ENCODE measurements around the gene CFAP74.
"Not testable (repeated sequence)": the region's sequence is repeated elsewhere in the genome, so short reads cannot be mapped to it uniquely, and the experiment has no call there.

Gene CFAP74

DNA sequence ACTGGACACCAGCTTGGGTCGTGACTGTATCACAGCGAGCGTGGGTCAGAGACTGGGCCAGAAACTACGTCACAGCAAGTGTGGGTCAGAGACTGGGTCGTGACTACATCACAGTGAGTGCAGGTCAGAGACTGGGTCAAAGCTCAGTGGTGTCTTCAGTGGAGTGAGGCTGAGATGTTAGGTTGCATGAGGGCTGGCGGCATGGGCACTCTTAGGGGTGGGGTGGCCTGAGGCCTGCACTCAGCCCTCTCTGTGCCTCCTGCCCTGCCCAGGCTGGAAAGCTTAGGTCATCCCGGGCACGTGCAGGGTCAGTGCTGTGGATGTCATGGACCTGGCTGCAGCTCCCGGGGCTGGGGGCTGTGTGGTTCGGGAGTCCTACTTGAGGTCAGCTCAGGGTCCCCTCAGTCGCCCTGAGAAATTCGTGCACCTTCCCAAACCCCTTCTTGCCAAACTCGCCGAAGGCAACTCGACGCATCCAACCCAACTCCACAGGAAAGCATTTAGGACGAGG, 19.0 kb downstream of the CFAP74 start:
- DNase-seq: no peak

GRCh38 chr1:1982379-1983232, 21.0 kb downstream of the CFAP74 start:
- DNase-seq: no peak

DNA sequence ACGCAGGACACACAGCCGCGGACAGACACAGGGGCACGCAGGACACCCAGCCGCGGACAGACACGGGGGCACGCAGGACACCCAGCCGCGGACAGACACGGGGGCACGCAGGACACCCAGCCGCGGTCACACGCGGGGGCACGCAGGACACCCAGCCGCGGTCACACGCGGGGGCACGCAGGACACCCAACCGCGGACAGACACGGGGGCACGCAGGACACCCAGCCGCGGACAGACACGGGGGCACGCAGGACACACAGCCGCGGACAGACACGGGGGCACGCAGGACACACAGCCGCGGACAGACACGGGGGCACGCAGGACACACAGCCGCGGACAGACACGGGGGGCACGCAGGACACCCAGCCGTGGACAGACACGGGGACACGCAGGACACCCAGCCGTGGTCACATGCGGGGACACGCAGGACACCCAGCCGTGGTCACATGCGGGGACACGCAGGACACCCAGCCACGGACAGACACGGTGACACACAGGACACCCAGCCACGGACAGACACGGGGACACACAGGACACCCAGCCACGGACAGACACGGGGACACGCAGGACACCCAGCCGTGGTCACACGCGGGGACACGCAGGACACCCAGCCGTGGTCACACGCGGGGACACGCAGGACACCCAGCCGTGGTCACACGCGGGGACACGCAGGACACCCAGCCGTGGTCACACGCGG, 21.8 kb downstream of the CFAP74 start:
- not testable (repeated sequence) for DNase-seq

DNA sequence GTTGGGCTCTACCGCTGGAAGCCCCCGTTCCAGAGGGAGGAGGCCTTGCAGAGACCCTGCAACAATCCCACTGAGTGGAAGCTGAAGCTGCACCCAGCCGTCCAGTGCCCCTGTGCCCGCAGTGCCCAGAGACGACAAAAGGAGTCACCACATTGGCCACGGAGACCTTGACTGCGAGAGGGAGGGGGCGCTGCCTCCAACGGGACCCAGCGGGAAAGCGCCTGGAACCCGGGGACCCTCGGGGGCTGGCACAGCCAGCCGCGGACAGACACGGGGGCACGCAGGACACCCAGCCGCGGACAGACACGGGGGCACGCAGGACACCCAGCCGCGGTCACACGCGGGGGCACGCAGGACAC, 22.5 kb downstream of the CFAP74 start:
- DNase-seq: no peak

- DNase-seq: no peak
These were observed 23.0 kb downstream of the CFAP74 start for GRCh38 chr1:1980467-1981141.

DNA sequence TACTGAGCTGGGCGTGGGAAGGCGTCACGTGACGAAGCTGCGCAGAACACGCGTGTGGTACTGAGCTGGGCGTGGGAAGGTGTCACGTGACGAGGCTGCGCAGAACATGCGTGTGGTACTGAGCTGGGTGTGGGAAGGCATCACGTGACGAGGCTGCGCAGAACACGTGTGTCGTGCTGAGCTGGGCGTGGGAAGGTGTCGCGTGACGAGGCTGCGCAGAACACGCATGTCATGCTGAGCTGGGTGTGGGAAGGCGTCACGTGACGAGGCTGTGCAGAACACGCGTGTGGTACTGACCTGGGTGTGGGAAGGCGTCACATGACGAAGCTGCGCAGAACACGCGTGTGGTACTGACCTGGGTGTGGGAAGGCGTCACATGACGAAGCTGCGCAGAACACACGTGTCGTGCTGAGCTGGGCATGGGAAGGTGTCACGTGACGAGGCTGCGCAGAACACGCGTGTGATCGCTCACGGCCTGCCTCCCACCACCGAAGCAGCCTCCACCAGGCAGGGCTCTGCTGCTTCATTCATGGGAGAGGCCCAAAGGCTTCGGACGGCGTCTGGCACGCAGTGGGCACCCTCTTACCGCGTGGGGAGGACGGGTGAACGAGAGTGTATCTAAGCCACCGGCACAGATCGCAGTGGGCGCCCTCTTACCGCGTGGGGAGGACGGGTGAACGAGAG, 24.0 kb downstream of the CFAP74 start:
- no peak for DNase-seq

DNA sequence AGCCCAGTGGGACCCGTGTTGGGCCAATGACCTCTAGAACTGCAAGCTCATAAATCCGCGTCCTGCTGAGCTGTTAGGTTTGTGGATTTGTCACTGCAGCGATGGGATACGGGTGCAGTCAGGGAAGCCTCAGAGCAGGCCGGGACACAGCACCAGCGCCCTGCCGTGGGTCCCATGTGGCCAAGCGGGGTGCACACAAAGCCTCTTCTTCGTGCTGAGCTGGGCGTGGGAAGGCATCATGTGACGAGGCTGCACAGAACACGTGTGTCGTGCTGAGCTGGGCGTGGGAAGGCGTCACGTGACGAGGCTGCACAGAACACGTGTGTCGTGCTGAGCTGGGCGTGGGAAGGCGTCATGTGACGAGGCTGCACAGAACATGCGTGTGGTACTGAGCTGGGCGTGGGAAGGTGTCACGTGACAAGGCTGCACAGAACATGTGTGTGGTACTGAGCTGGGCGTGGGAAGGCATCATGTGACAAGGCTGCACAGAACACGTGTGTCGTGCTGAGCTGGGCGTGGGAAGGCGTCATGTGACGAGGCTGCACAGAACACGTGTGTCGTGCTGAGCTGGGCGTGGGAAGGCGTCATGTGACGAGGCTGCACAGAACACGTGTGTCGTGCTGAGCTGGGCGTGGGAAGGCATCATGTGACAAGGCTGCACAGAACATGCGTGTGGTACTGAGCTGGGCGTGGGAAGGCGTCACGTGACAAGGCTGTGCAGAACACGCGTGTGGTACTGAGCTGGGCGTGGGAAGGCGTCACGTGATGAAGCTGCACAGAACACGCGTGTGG, 24.7 kb downstream of the CFAP74 start:
- DNase-seq: not testable (repeated sequence)

- DNase-seq: no peak
These were observed 25.5 kb downstream of the CFAP74 start for GRCh38 chr1:1978108-1978507.

GRCh38 chr1:1976031-1976430, 27.6 kb downstream of the CFAP74 start:
- DNase-seq: no peak

DNA sequence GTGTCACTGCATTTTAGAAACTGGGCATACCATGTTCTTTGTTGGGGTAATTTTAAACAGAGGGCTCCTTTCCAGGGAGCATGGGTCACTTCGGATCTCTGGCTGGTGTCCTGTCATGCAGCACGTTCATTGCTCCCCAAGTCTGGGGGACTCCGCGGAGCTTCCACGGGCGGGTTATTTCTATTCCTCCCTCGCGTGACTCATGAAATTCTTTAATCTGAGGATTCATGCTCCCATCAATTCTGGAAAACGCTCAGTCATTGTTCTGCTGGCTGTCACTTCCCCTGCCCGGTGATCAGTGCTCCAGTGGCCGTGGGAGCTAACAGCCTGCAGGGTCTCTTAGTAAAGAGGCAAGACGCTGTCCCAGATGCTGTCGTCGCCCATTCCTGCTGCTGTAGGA, 28.1 kb downstream of the CFAP74 start:
- DNase-seq: no peak

- no peak for DNase-seq
These were observed 28.8 kb downstream of the CFAP74 start for GRCh38 chr1:1974834-1975233.

DNA sequence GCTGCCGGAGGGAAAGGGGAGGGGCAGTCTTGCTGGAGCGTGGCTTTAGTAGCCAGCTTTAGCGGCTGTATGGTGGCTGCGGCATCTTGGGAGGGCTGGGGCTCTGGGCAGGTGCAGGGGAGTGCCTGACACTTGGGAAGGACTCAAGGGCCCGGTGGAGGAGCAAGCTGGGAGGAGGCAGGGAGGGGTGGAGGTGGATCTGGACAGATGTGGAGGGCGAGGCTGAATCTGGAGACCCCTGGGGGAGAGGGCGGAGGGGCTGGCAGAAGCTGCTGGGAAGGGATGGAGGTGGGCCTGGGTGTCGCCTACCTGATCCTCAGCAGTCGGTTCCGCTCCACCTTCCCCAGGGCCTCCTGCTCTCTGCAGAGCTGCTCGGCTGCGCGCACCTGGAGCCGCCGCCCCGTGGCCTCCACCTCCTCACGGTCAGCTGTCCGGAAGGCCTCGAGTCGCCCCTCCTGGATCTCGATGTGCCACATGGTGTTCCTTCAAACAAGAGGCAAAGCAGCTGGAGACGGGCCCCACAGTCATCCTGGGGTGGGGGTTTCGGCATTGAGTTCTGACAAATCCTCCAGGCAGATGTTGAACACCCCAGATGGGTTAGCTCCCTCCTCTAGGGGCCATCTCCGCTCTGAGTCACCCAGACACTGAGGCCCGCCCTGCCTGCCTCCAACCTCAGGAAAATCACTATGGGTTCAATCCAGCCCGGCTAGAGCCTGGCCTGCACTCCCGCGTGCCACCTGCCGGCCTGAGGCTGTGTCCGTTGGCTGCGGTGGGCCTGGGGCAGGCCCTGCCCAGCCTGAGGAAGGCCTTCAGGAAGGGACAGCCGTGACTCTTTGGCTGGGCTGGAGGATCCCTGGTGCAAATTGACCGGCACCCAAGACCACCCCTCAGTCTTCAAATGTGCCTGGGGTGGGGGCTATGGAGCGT, 29.6 kb downstream of the CFAP74 start:
- DNase-seq: no peak

- DNase-seq: no peak
These were observed 30.4 kb downstream of the CFAP74 start for GRCh38 chr1:1972976-1973715.

DNA sequence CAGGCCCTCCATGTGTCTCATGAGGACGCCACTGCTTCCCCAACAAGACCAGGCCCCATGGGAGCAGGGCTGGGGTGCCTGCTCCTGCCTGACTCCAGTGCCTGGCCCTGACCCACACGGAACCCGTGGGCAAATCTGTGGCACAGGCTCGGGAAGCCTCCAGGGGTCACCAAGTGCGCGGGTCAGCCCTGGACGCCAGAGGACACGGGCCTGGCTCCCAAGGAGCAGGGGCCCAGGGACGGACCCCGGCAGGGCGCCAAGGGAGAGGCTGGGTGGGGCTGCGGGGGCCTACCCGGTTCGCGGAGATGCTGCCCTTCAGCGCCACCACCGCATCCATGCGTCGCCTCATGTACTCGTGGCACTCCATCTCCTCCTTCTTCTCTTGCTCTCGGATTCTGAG, 31.9 kb downstream of the CFAP74 start:
- DNase-seq: no peak

DNA sequence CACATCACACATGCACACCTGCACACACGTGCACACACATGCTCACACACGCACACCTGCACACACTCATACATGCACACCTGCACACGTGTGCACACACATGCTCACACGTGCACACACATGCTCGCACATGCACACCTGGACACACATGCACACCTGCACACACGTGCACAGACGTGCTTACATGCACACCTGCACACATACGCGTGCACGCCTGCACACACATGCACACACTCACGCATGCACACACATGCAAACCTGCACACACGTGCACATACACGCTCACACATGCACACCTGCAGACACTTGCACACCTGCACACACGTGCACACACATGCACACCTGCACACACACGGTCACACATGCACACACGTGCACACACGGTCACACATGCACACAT, 32.6 kb downstream of the CFAP74 start:
- no peak for DNase-seq

DNA sequence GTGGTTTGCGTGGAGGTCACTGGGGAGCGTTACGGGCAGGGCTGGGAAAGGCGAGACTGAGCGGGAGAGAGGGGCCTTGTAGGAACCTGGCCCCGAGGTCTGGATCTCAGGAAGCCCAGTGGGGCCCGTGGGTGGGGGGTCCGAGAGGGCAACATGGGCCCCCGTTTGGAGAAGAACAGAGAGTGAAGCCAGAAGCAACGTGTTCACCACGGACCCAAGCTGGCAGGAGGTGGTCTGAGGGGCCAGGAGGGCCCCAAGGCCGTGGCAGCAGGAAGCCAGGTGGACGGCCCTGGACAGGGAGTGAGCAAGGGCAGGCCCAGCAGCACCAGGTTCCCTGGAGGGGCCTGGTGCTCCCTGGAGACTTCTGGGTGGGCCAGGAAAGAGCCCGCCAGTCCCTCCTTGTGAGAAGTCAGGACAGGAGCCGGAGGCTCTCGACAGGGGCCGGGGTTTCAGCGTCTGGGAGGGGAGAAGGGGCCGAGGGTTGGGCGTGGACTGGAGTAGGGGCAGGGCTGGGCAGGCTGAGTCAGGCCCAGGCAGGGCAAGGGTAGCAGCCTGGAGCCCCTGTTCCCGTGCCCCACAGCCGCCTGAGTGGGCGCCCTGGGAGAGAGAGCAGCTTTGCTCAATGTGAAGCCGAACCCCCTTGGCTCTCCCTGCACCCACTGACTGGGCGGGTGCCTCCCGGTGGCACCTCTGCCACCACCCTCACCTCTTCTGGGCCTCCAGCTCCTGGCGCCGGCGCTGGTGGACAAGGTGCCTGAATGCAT, 33.5 kb downstream of the CFAP74 start:
- DNase-seq: no peak

DNA sequence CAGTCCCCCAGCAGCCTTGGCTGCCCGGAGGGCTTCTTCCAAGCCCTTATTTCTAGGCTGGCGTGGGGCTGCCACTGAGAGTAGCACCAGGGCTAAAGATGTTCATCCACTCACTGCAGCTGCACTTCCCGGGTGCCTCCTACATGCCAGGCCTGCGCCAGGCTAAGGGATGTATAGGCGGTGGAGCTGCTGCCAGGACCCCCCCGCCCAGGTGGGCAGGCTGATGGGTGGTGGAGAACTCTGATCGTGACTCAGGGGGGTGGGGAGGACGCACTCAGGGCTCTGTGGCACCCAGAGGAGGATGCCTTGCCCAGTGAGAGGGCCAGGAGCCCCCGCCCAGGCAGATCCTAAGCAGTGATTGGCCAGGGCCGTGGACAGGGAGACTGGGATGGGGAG, 34.1 kb downstream of the CFAP74 start:
- DNase-seq: no peak

- no peak for DNase-seq
These were observed 34.6 kb downstream of the CFAP74 start for GRCh38 chr1:1968767-1969504.

DNA sequence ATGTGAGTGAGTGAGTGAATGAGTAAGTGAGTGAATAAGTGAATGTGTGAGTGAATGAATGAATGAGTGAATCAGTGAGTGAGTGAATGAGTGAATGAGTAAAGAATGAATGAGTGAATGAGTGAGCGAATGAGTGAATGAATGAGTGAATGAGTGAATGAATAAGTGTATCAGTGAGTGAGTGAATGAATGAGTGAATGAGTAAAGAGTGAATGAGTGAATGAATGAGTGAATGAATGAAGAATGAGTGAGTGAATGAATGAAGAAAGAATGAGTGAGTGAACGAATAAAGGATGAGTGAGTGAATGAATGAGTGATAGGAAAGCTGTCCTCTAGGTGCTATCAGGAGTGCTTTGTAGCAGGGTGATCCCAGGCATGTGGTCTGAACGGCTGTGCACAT, 35.7 kb downstream of the CFAP74 start:
- DNase-seq: no peak
